Thoracic aorta (tissue), 2 donors: Measurements from ENCODE around the gene ACOT7. TPM values are rescaled to one million over a fixed set of nuclear protein-coding genes. Genes with fewer than 3 reads are reported as not detected.

ENCODE experiments used
- ATAC-seq: fragments of 150-250 bp; one replicate; pipeline ENCODE4 v1.8.0; 2017; ENCODE audit warnings: low read depth; ENCODE audit not compliant: insufficient number of reproducible peaks, low FRiP score
- DNase-seq: peaks from one replicate; pipeline ENCODE4 v3.0.0-alpha.2; 2020; ENCODE audit warnings: low spot score
- H3K27ac ChIP-seq, 2 donors: fragments of 200-600 bp; sonication (generic); 1 replicate in 1 of 2; 2 replicates in 1 of 2; pipeline ENCODE4 v1.5.1; 2016; ENCODE audit warnings: mild to moderate bottlenecking in 2 of 2, moderate library complexity in 2 of 2
- H3K27me3 ChIP-seq: fragments of 200-600 bp; sonication (generic); replicated peaks from 2 replicates; pipeline ENCODE4 v1.6.0; 2016; ENCODE audit warnings: mild to moderate bottlenecking; ENCODE audit not compliant: insufficient read depth
- H3K36me3 ChIP-seq: fragments of 200-600 bp; sonication (generic); one replicate; pipeline ENCODE4 v1.5.1; 2016
- H3K4me1 ChIP-seq, 2 donors: fragments of 200-600 bp; sonication (generic); 1 replicate in 1 of 2; 2 replicates in 1 of 2; pipeline versions ENCODE4 v1.5.1 to v1.6.0; 2016; ENCODE audit warnings: low read depth in 2 of 2, mild to moderate bottlenecking in 1 of 2; ENCODE audit not compliant: control insufficient read depth in 1 of 2
- H3K4me3 ChIP-seq: fragments of 200-600 bp; sonication (generic); 2 replicates; pipeline ENCODE4 v1.5.1; 2016; ENCODE audit warnings: mild to moderate bottlenecking
- H3K9me3 ChIP-seq: fragments of 200-600 bp; sonication (generic); 2 replicates; pipeline ENCODE4 v1.5.1; 2016
- total RNA-seq, 2 donors: library from RNA; depleted of rRNA; stranded (reverse); fragments of >200 nt; gene quantifications; one replicate each; pipeline versions ENCODE4 v1.1.0 to v1.2.3, GENCODE V29; 2016
- TF ChIP-seq, protein P1 (sequence below): fragments of 200-600 bp; sonication (generic); IDR thresholded peaks from one replicate; pipeline ENCODE4 v1.5.1; 2019; ENCODE audit warnings: antibody characterized with exemption

ACOT7 gene
- total RNA-seq, 2 donors from 2014 or later = 23.7 to 33.0 TPM

DNA sequence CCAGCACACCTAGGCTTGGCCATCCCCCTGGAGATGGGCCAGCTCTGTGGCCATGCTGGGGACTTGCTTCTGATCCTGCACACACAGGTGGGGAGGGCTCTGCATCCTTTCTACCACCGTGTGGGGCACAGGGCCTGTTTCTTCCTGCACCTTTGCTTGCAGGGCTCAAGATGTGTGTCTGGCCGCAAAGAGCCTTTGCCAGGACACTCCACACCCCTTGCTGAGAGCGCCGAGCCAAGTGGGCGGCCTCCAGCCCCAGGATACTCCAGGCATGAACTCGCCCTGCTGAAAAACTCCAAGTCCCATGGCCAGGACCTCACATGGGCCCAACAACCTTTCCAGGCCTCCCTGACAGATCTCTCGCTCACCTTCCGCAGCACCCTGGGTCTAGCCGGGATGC, 121.1 kb downstream of the ACOT7 start:
- H3K27me3 ChIP-seq = no peaks in the 10 kb centered on the region
- no peak overlapping the region for H3K27ac ChIP-seq
- ATAC-seq (no peak), DNase-seq (no peak)
- H3K36me3 ChIP-seq = no peaks in the 10 kb centered on the region
- peaks cover 7 to 12% of the 10 kb centered on the region in 2 donors for H3K4me1 ChIP-seq
- H3K4me3 ChIP-seq = no peak overlapping the region
- H3K9me3 ChIP-seq = no peaks in the 10 kb centered on the region
- TF ChIP-seq, protein P1, sequence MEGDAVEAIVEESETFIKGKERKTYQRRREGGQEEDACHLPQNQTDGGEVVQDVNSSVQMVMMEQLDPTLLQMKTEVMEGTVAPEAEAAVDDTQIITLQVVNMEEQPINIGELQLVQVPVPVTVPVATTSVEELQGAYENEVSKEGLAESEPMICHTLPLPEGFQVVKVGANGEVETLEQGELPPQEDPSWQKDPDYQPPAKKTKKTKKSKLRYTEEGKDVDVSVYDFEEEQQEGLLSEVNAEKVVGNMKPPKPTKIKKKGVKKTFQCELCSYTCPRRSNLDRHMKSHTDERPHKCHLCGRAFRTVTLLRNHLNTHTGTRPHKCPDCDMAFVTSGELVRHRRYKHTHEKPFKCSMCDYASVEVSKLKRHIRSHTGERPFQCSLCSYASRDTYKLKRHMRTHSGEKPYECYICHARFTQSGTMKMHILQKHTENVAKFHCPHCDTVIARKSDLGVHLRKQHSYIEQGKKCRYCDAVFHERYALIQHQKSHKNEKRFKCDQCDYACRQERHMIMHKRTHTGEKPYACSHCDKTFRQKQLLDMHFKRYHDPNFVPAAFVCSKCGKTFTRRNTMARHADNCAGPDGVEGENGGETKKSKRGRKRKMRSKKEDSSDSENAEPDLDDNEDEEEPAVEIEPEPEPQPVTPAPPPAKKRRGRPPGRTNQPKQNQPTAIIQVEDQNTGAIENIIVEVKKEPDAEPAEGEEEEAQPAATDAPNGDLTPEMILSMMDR = no peak

DNA sequence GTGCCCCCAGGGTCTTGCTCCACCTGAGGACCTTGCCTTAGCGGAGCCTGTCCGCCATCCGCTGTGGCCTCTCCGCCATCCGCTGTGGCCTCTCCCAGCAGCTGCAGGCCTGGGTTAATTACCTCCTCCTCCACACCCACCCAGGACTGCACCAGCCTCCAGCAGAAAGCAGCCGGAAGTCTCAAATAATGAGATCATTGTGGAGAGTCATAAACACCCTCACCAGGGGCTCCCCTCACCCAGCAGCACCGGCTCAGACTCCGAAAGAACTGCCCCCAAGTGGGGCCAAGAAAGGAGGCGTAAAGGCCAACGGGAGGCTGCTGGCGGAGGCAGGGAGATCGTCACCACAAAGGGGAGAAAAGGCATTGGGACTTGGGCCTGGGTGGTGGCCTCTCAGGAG, 122.0 kb downstream of the ACOT7 start:
- ATAC-seq (no peak), DNase-seq (no peak)
- TF ChIP-seq, protein P1 = no peak
- Histone ChIP-seq H3K27me3 (no peaks in the 10 kb centered on the region), H3K4me1 (peaks cover 3 to 8% of the 10 kb centered on the region in 2 donors), H3K27ac (no peak overlapping the region), H3K4me3 (no peak overlapping the region), H3K9me3 (no peaks in the 10 kb centered on the region), H3K36me3 (no peaks in the 10 kb centered on the region)

DNA sequence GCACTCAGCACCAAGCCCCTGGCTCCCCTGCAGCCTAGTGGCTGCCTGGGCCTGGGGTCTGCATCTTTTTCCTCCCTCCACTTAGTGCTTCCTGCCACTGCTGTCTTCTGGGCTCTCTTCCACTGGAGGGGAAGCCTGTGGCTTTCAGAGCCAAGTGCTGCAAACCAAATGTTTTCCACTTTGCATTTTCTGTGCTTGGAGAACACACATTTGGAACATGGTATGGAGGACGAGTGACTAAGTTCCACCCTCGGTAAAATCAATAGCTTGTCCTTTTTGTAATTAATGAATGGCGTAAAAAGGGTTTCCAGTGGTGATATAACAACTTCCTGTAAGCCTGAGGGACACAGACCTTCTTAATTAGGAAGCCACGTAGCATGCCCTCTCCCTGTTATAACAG, 122.6 kb downstream of the ACOT7 start:
- Histone ChIP-seq H3K9me3 (no peaks in the 10 kb centered on the region), H3K4me1 (peaks cover under 1 to 3% of the 10 kb centered on the region in 2 donors), H3K4me3 (no peak overlapping the region), H3K27me3 (no peaks in the 10 kb centered on the region), H3K36me3 (no peaks in the 10 kb centered on the region), H3K27ac (no peak overlapping the region)
- no peak for DNase-seq
- no peak for ATAC-seq
- TF ChIP-seq, protein P1 = no peak

DNA sequence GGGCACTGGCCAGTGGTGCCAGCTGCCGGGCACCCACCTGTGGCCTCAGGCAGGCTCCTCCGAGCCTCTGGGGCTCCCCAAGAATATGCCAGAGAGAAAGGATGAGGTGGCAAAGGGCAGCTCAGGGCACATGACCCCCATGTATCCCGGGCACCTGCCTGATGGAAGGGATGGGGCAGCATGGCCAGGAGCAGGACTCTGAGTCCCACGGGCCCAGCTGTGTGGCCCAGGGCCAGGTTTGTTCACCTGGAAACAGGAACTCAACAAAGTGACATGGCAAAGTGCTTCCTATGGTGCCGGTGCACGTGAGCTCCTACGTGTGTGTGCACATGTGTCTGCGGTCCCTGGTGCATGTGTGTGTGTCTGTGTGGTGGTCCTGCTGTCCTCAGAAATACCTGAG, 123.2 kb downstream of the ACOT7 start:
- H3K4me1 ChIP-seq = no peaks in the 10 kb centered on the region
- H3K9me3 ChIP-seq = no peaks in the 10 kb centered on the region
- no peak for DNase-seq
- no peaks in the 10 kb centered on the region for H3K36me3 ChIP-seq
- TF ChIP-seq, protein P1 = no peak
- no peaks in the 10 kb centered on the region for H3K27me3 ChIP-seq
- no peak overlapping the region for H3K4me3 ChIP-seq
- no peak overlapping the region for H3K27ac ChIP-seq
- ATAC-seq = no peak

DNA sequence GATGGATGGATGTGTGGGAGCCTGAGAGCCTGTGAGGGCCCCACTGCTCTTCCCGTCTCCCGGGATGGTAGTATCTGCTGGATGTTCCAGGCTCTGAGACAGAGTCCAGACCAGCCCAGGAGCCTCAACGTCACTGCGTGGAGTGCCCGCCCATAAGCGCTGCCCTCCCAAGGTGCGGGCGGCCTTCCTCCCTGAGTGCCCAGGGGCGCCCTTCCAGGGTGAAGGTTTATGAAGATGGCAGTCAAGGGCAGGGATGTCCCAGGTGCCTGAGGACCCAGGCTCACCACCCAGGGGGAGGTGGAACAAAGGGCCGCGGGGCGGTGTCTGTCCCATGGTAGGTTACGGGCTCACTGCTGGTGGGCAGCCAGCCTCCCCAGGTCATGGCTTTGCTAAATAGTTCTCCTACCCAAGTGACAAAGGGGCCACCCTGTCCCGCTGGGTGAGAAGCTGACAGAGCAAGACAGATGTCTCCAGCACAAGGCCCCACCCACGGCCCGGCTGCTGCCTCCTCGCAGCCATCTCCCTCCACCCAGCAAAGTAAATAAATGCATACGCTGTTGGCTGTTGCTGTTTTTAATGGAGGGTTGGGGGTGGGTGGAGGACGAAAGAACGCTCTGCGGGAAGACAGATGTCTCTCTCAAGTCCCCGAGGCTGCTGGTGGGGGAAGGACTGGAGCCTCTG, 123.7 kb downstream of the ACOT7 start:
- TF ChIP-seq, protein P1 = no peak
- Histone ChIP-seq H3K27me3 (no peaks in the 10 kb centered on the region), H3K27ac (no peak overlapping the region), H3K9me3 (no peaks in the 10 kb centered on the region), H3K36me3 (no peaks in the 10 kb centered on the region), H3K4me3 (no peak overlapping the region), H3K4me1 (no peaks in the 10 kb centered on the region)
- ATAC-seq (no peak), DNase-seq (no peak)
